HepG2 (cell line): Measurements from ENCODE around the gene SNAP25. TPM values are rescaled to one million over a fixed set of nuclear protein-coding genes. Genes with fewer than 3 reads are reported as not detected.

Experiments used
- HOXA3 ChIP-seq: sonication (generic); formaldehyde crosslinking; IDR thresholded peaks from 2 replicates; pipeline ENCODE4 v1.5.0; 2020; ENCODE audit warnings: missing genetic modification reagents
- LCORL ChIP-seq, 2 experiments: fragments of 450-650 bp in 1 of 2; sonication (generic) in 1 of 2; formaldehyde crosslinking in 1 of 2; IDR thresholded peaks; 2 replicates each; pipeline versions ENCODE4 v1.5.0 to v1.6.1; 2017 to 2020; ENCODE audit warnings: antibody characterized with exemption in 1 of 2, missing genetic modification reagents in 1 of 2
- NR2F2 ChIP-seq: IDR thresholded peaks from 2 replicates; pipeline ENCODE4 v1.6.1; 2012; ENCODE audit warnings: low read depth, inconsistent platforms, borderline replicate concordance
- POLR2G ChIP-seq: fragments of 200-400 bp; formaldehyde crosslinking; IDR thresholded peaks from 2 replicates; pipeline ENCODE4 v1.6.1; 2018; ENCODE audit warnings: mild to moderate bottlenecking, low read depth, low read length, moderate library complexity
- PRDM4 ChIP-seq: sonication (generic); formaldehyde crosslinking; IDR thresholded peaks from 2 replicates; pipeline ENCODE4 v1.9.0; 2021; ENCODE audit warnings: missing genetic modification reagents, borderline replicate concordance
- SETDB1 ChIP-seq: sonication (generic); formaldehyde crosslinking; IDR thresholded peaks from 2 replicates; pipeline ENCODE4 v1.5.1; 2020; ENCODE audit warnings: missing genetic modification reagents, mild to moderate bottlenecking, borderline replicate concordance
- SMAD1 ChIP-seq: sonication (generic); formaldehyde crosslinking; IDR thresholded peaks from 2 replicates; pipeline ENCODE4 v1.4.0; 2020; ENCODE audit warnings: missing genetic modification reagents, low read depth, mild to moderate bottlenecking, borderline replicate concordance
- U2AF2 ChIP-seq: fragments of 200-400 bp; formaldehyde crosslinking; IDR thresholded peaks from 2 replicates; pipeline ENCODE4 v1.6.1; 2017; ENCODE audit warnings: low read depth, mild to moderate bottlenecking, low read length
- ZNF251 ChIP-seq: sonication (generic); formaldehyde crosslinking; IDR thresholded peaks from 2 replicates; pipeline ENCODE4 v1.9.0; 2021; ENCODE audit warnings: mild to moderate bottlenecking, missing genetic modification reagents
- polyA plus RNA-seq, 8 experiments: library from polyadenylated mRNA; depleted of rRNA in 3 of 8; stranded (reverse) in 7 of 8; unstranded in 1 of 8; fragments of >200 nt; fragmentation: Illumina TruSeq in 4 of 8; extraction: Trizol in 4 of 8; gene quantifications; 2 replicates each; pipeline versions ENCODE4 v1.2.1 to v1.2.3, GENCODE V29; 2011 to 2016; ENCODE audit warnings: low read depth in 4 of 8, missing spikeins in 1 of 8, mixed read lengths in 1 of 8; ENCODE audit not compliant: insufficient read depth in 1 of 8
- total RNA-seq, 5 experiments: library from RNA; depleted of rRNA; stranded (reverse); fragments of >200 nt; fragmentation: Illumina TruSeq; extraction: Trizol; gene quantifications; 2 replicates each; pipeline ENCODE4 v1.2.3, GENCODE V29; 2016; ENCODE audit warnings: low read depth in 1 of 5
- TF ChIP-seq, protein P1 (sequence below): sonication (generic); formaldehyde crosslinking; IDR thresholded peaks from 2 replicates; pipeline ENCODE4 v1.4.0; 2020; ENCODE audit warnings: mild to moderate bottlenecking, missing genetic modification reagents
- TF ChIP-seq, protein P2 (sequence below): sonication (generic); formaldehyde crosslinking; IDR thresholded peaks from 2 replicates; pipeline ENCODE4 v1.5.1; 2020; ENCODE audit warnings: mild to moderate bottlenecking, missing genetic modification reagents, borderline replicate concordance
- TF ChIP-seq, protein P3 (sequence below): sonication (generic); formaldehyde crosslinking; IDR thresholded peaks from 2 replicates; pipeline ENCODE4; 2020; ENCODE audit warnings: missing genetic modification reagents, mild to moderate bottlenecking, borderline replicate concordance

The SNAP25 gene
- total and polyA plus RNA-seq, 2 of the 13 experiments (the other 11 are each of a cell fraction or from before 2014, with no cell fraction given): not detected

GRCh38 chr20:10263385-10264165 lies 44.9 kb downstream of the SNAP25 start (continued):
- peak; percentile 93 for TF ChIP-seq NR2F2
- TF ChIP-seq, protein P1, sequence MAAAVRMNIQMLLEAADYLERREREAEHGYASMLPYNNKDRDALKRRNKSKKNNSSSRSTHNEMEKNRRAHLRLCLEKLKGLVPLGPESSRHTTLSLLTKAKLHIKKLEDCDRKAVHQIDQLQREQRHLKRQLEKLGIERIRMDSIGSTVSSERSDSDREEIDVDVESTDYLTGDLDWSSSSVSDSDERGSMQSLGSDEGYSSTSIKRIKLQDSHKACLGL: no peak
- peak; percentile 84 for TF ChIP-seq LCORL (IDR thresholded peaks at IDR 0.05)
- peak; percentile 97 for TF ChIP-seq LCORL (CRISPR knock-in tag; IDR thresholded peaks at IDR 0.05)
- peak; percentile 92 for TF ChIP-seq HOXA3 (CRISPR knock-in tag)
- TF ChIP-seq SMAD1: no peak; the same call in 1 of the 2 replicates
- TF ChIP-seq POLR2G: no peak
- no peak for TF ChIP-seq SETDB1 (CRISPR knock-in tag)
- TF ChIP-seq, protein P2, sequence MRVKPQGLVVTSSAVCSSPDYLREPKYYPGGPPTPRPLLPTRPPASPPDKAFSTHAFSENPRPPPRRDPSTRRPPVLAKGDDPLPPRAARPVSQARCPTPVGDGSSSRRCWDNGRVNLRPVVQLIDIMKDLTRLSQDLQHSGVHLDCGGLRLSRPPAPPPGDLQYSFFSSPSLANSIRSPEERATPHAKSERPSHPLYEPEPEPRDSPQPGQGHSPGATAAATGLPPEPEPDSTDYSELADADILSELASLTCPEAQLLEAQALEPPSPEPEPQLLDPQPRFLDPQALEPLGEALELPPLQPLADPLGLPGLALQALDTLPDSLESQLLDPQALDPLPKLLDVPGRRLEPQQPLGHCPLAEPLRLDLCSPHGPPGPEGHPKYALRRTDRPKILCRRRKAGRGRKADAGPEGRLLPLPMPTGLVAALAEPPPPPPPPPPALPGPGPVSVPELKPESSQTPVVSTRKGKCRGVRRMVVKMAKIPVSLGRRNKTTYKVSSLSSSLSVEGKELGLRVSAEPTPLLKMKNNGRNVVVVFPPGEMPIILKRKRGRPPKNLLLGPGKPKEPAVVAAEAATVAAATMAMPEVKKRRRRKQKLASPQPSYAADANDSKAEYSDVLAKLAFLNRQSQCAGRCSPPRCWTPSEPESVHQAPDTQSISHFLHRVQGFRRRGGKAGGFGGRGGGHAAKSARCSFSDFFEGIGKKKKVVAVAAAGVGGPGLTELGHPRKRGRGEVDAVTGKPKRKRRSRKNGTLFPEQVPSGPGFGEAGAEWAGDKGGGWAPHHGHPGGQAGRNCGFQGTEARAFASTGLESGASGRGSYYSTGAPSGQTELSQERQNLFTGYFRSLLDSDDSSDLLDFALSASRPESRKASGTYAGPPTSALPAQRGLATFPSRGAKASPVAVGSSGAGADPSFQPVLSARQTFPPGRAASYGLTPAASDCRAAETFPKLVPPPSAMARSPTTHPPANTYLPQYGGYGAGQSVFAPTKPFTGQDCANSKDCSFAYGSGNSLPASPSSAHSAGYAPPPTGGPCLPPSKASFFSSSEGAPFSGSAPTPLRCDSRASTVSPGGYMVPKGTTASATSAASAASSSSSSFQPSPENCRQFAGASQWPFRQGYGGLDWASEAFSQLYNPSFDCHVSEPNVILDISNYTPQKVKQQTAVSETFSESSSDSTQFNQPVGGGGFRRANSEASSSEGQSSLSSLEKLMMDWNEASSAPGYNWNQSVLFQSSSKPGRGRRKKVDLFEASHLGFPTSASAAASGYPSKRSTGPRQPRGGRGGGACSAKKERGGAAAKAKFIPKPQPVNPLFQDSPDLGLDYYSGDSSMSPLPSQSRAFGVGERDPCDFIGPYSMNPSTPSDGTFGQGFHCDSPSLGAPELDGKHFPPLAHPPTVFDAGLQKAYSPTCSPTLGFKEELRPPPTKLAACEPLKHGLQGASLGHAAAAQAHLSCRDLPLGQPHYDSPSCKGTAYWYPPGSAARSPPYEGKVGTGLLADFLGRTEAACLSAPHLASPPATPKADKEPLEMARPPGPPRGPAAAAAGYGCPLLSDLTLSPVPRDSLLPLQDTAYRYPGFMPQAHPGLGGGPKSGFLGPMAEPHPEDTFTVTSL (CRISPR knock-in tag): peak; percentile 100
- no peak for TF ChIP-seq PRDM4
- TF ChIP-seq ZNF251 (CRISPR knock-in tag): no peak; the same call in 1 of the 2 replicates
- no peak for TF ChIP-seq U2AF2
- TF ChIP-seq, protein P3, sequence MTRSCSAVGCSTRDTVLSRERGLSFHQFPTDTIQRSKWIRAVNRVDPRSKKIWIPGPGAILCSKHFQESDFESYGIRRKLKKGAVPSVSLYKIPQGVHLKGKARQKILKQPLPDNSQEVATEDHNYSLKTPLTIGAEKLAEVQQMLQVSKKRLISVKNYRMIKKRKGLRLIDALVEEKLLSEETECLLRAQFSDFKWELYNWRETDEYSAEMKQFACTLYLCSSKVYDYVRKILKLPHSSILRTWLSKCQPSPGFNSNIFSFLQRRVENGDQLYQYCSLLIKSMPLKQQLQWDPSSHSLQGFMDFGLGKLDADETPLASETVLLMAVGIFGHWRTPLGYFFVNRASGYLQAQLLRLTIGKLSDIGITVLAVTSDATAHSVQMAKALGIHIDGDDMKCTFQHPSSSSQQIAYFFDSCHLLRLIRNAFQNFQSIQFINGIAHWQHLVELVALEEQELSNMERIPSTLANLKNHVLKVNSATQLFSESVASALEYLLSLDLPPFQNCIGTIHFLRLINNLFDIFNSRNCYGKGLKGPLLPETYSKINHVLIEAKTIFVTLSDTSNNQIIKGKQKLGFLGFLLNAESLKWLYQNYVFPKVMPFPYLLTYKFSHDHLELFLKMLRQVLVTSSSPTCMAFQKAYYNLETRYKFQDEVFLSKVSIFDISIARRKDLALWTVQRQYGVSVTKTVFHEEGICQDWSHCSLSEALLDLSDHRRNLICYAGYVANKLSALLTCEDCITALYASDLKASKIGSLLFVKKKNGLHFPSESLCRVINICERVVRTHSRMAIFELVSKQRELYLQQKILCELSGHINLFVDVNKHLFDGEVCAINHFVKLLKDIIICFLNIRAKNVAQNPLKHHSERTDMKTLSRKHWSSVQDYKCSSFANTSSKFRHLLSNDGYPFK (CRISPR knock-in tag): no peak
